Measurements from ENCODE around the gene KCNH1.
"Not testable (repeated sequence)": the region's sequence is repeated elsewhere in the genome, so short reads cannot be mapped to it uniquely, and the experiment has no call there.

KCNH1 gene

DNA sequence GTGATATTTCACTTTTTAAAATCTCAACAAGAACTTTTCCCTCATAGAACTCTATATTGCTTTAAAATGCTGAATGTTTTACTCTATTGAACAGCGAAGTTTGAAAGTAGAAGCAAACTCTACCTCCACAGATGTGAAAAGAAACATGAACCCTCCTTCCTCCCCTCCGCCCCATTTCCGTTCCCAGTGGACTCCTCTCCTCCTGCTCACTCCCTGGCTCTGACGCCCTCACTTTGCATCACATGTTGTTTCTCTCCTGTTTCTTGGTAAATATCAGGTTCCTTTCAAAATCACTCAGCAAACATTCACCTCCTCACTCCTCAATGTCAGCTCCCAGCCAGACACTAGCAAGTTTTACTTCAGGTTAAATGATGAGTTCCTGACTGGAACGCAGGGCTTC, 34.6 kb downstream of the KCNH1 start:
- Histone ChIP-seq H3K27ac (ENCODE audit: low read length) (no peak overlapping the region), H3K4me1 (ENCODE audit: control insufficient read depth in 1 of 2, insufficient read depth in 2 of 2, low read length in 2 of 2) (no peaks in the 10 kb centered on the region), H3K4me3 (ENCODE audit: low read depth in 1 of 2, low read length in 2 of 2) (no peak overlapping the region), H3K27me3 (ENCODE audit: low read depth, low read length) (no peaks in the 10 kb centered on the region), H3K9me3 (ENCODE audit: control insufficient read depth in 1 of 2, low read length in 2 of 2) (no peaks in the 10 kb centered on the region), H3K36me3 (ENCODE audit: control insufficient read depth in 1 of 2, insufficient read depth in 2 of 2, low read length in 2 of 2) (no peaks in the 10 kb centered on the region)

DNA sequence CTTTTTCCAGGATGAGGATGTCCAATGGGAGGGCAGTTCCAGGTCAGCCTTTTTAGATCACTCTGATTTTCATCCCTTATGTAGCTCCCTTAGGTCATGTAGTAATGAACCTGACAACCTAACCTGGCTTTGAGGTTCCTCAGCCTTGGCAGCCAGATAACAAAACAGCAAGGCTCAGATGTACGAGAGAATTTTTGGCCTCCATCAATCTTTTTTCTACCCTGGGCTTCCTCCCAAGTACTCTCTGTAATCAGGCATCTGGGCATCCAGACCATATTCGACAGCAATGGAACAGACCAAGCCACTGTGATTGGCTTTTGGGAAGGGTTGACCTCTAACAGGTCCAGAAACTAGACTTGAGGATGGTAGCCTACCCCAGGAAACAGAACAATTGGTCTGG, 38.6 kb downstream of the KCNH1 start:
- Histone ChIP-seq H3K4me1 (ENCODE audit: control insufficient read depth in 1 of 2, insufficient read depth in 2 of 2, low read length in 2 of 2) (no peaks in the 10 kb centered on the region), H3K4me3 (ENCODE audit: low read depth in 1 of 2, low read length in 2 of 2) (no peak overlapping the region), H3K9me3 (ENCODE audit: control insufficient read depth in 1 of 2, low read length in 2 of 2) (no peaks in the 10 kb centered on the region), H3K27me3 (ENCODE audit: low read depth, low read length) (no peaks in the 10 kb centered on the region), H3K27ac (ENCODE audit: low read length) (no peak overlapping the region), H3K36me3 (ENCODE audit: control insufficient read depth in 1 of 2, insufficient read depth in 2 of 2, low read length in 2 of 2) (no peaks in the 10 kb centered on the region)

DNA sequence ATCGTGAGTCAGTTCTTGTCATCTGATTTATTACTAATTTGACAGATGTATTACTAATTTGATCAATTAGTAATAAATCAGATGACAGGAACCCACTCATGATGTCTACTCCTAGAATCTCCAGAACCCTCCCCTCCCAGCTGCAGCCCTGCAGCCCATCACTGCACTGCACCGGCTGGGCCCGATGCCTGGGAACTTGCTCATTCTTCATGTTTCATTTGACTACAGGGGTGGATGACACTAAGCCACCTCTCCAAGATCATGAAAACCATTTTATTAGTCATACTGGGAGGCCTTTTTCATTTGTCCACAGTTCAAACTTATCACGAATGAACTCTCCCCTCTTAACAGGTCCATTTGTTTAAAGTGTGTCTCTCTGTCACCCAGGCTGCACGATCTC, 41.0 kb downstream of the KCNH1 start:
- Histone ChIP-seq H3K27ac (ENCODE audit: low read length) (no peak overlapping the region), H3K9me3 (ENCODE audit: control insufficient read depth in 1 of 2, low read length in 2 of 2) (no peaks in the 10 kb centered on the region), H3K4me3 (ENCODE audit: low read depth in 1 of 2, low read length in 2 of 2) (no peak overlapping the region), H3K4me1 (ENCODE audit: control insufficient read depth in 1 of 2, insufficient read depth in 2 of 2, low read length in 2 of 2) (no peaks in the 10 kb centered on the region), H3K36me3 (ENCODE audit: control insufficient read depth in 1 of 2, insufficient read depth in 2 of 2, low read length in 2 of 2) (no peaks in the 10 kb centered on the region), H3K27me3 (ENCODE audit: low read depth, low read length) (no peaks in the 10 kb centered on the region)

DNA sequence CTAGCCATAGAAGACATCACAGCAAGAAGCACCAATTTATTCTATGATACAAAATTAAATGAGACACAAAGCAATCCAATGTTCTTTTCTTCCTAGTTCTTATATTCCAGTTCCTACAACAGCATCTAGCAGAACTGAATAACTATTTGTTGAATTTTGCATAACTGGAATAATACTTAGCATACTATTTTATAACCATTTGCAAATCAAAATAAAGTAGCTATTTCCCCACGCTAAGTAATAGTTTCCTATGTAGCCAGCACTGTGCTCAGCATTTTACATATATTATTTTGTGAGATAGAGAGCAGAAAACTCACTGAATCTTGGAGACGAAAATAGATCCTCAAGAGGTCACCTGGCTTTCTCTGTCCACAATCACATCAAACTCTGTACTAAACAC, 42.1 kb downstream of the KCNH1 start:
- Histone ChIP-seq H3K4me3 (ENCODE audit: low read depth in 1 of 2, low read length in 2 of 2) (no peak overlapping the region), H3K36me3 (ENCODE audit: control insufficient read depth in 1 of 2, insufficient read depth in 2 of 2, low read length in 2 of 2) (no peaks in the 10 kb centered on the region), H3K9me3 (ENCODE audit: control insufficient read depth in 1 of 2, low read length in 2 of 2) (no peaks in the 10 kb centered on the region), H3K4me1 (ENCODE audit: control insufficient read depth in 1 of 2, insufficient read depth in 2 of 2, low read length in 2 of 2) (no peaks in the 10 kb centered on the region), H3K27me3 (ENCODE audit: low read depth, low read length) (no peaks in the 10 kb centered on the region), H3K27ac (ENCODE audit: low read length) (no peak overlapping the region)

DNA sequence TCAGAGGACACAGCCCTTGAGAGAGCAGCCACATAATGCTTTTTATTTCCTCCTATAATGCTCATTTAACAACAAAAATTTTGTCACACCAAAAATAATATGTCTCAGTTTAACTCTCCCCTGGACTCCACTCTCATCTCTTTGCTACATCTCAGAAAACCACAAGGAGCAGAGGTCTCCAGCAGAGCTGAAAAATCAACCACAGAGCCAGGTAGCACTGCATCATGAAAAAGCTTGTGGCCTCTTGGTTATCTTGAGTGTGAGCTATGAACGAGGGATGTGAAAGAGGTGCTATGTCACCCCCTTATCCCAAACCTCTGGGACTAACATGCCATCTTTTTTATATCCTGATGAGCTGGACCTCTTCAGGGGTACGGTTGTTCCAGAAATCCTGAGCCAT, 44.4 kb downstream of the KCNH1 start:
- Histone ChIP-seq H3K36me3 (ENCODE audit: control insufficient read depth in 1 of 2, insufficient read depth in 2 of 2, low read length in 2 of 2) (no peaks in the 10 kb centered on the region), H3K27ac (ENCODE audit: low read length) (no peak overlapping the region), H3K4me3 (ENCODE audit: low read depth in 1 of 2, low read length in 2 of 2) (no peak overlapping the region), H3K27me3 (ENCODE audit: low read depth, low read length) (no peaks in the 10 kb centered on the region), H3K4me1 (ENCODE audit: control insufficient read depth in 1 of 2, insufficient read depth in 2 of 2, low read length in 2 of 2) (no peaks in the 10 kb centered on the region), H3K9me3 (ENCODE audit: control insufficient read depth in 1 of 2, low read length in 2 of 2) (no peaks in the 10 kb centered on the region)

DNA sequence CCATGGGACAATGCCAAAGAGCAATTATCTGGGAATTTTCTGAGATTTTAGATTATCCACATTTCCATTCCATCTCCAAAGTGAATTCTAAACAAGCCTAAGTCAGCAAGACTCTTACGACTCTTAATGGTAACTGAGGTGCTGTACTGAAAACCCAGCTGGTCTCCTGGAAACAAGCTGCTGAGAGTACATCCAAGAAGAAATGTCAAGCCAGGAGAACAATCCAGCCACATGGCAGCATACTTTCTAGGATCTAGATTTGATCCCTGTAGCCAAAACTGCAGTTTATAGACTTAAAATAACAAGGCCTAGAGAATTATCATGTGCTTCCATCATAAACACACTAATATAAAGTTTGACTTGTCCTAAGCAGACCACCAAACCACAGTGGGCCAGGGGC, 45.8 kb downstream of the KCNH1 start:
- Histone ChIP-seq H3K27me3 (ENCODE audit: low read depth, low read length) (no peaks in the 10 kb centered on the region), H3K27ac (ENCODE audit: low read length) (no peak overlapping the region), H3K4me3 (ENCODE audit: low read depth in 1 of 2, low read length in 2 of 2) (no peak overlapping the region), H3K36me3 (ENCODE audit: control insufficient read depth in 1 of 2, insufficient read depth in 2 of 2, low read length in 2 of 2) (no peaks in the 10 kb centered on the region), H3K4me1 (ENCODE audit: control insufficient read depth in 1 of 2, insufficient read depth in 2 of 2, low read length in 2 of 2) (no peaks in the 10 kb centered on the region), H3K9me3 (ENCODE audit: control insufficient read depth in 1 of 2, low read length in 2 of 2) (no peaks in the 10 kb centered on the region)

DNA sequence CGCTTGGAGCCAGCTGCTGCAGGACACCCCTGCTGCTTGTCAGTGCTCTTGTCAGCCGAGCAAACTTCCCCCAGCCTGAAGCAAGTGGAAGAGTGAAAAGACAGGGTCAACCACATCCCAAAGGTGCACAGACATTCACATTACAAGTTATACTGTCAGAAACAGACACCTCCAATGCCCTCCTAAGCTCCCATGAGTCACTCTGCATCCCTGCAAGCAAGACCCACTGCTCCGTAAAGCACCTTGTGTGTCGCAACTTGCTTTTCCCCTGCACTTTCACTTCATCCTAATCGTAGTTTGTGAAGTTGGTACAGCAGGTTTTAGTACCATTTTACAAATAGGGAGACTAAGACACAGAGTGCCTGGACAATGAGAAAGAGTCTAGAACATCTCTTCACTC, 51.1 kb downstream of the KCNH1 start:
- Histone ChIP-seq H3K27me3 (ENCODE audit: low read depth, low read length) (no peaks in the 10 kb centered on the region), H3K27ac (ENCODE audit: low read length) (no peak overlapping the region), H3K4me3 (ENCODE audit: low read depth in 1 of 2, low read length in 2 of 2) (no peak overlapping the region), H3K4me1 (ENCODE audit: control insufficient read depth in 1 of 2, insufficient read depth in 2 of 2, low read length in 2 of 2) (no peaks in the 10 kb centered on the region), H3K9me3 (ENCODE audit: control insufficient read depth in 1 of 2, low read length in 2 of 2) (no peaks in the 10 kb centered on the region), H3K36me3 (ENCODE audit: control insufficient read depth in 1 of 2, insufficient read depth in 2 of 2, low read length in 2 of 2) (no peaks in the 10 kb centered on the region)

DNA sequence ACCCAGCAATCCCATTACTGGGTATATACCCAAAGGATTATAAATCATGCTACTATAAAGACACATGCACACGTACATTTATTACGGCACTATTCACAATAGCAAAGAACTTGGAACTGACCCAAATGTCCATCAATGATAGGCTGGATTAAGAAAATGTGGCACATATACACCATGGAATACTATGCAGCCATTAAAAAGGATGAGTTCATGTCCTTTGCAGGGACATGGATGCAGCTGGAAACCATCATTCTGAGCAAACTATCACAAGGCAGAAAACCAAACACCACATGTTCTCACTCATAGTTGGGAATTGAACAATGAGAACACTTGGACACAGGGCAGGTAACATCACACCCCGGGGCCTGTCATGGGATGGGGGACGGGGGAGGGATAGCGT, 52.5 kb downstream of the KCNH1 start:
- H3K4me3 ChIP-seq (ENCODE audit: low read depth in 1 of 2, low read length in 2 of 2); H3K4me1 ChIP-seq (ENCODE audit: control insufficient read depth in 1 of 2, insufficient read depth in 2 of 2, low read length in 2 of 2); H3K9me3 ChIP-seq (ENCODE audit: control insufficient read depth in 1 of 2, low read length in 2 of 2); H3K27ac ChIP-seq (ENCODE audit: low read length); H3K27me3 ChIP-seq (ENCODE audit: low read depth, low read length); H3K36me3 ChIP-seq (ENCODE audit: control insufficient read depth in 1 of 2, insufficient read depth in 2 of 2, low read length in 2 of 2): not testable (repeated sequence)

DNA sequence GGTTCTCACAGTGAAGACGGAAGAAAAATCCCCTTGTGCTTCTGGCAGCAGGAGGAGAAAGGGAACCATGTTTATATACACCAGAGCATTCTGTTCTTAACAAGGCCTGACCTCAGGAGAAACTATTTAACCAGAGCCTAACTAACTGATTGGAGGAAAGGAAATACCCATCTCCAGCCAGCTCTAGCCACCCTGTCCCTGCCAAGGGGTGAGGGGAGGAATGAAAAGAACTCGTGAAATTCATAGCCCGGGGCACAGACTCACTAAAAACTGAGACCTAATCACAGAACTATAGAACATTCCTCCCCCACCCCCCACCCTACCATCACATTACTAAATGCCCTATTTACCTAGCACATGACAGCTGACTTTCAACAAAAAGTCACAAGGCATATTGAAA, 65.0 kb downstream of the KCNH1 start:
- H3K4me3 ChIP-seq (ENCODE audit: low read depth in 1 of 2, low read length in 2 of 2): no peak overlapping the region
- H3K4me1 ChIP-seq (ENCODE audit: control insufficient read depth in 1 of 2, insufficient read depth in 2 of 2, low read length in 2 of 2): no peaks in the 10 kb centered on the region
- no peaks in the 10 kb centered on the region for H3K9me3 ChIP-seq (ENCODE audit: control insufficient read depth in 1 of 2, low read length in 2 of 2)
- H3K36me3 ChIP-seq (ENCODE audit: control insufficient read depth in 1 of 2, insufficient read depth in 2 of 2, low read length in 2 of 2): no peaks in the 10 kb centered on the region
- no peaks in the 10 kb centered on the region for H3K27me3 ChIP-seq (ENCODE audit: low read depth, low read length)
- H3K27ac ChIP-seq (ENCODE audit: low read length): no peak overlapping the region

DNA sequence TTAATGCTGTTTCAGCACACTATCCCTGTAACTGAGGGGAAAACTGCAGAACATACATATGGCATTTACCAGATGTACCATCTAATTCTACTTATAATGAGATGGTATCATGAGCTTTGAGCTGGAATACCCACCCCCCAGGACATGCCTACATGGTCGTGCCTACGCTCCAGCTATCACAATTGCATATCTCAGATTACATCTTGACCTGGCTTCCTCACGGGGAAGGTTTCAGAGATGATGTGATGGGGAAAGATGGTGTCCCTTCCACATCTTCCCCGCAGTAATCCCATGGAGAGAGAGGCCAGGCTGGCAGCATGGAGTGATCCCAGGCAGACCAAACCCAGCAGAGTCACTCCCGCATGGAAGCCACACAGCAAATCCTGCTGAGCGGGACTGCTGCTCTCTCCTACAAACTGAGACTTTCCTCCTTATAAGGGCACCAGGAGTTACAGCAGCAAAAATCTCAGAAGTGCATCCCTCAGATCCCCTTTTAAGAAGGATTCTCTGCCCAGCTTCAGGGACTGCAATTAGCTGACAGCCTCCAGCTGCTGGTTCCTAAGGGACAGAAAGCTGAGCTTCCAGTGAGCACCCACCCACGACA, 67.1 kb downstream of the KCNH1 start:
- no peaks in the 10 kb centered on the region for H3K36me3 ChIP-seq (ENCODE audit: control insufficient read depth in 1 of 2, insufficient read depth in 2 of 2, low read length in 2 of 2)

DNA sequence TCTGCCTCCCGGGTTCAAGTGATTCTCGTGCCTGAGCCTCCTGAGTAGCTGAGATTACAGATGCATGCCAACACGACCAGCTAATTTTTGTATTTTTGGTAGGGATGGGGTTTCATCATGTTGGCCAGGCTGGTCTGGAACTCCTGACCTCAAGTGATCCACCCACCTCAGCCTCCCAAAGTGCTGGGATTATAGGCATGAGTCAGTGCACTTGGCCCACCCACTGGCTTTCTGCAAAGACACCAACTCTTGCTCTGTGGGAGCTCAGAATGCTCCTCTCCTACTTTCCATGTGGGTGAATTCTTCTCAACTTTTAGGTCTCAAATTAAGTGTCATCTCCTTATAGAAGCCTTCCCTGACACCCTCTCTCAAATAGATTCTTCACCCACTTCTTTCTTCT, 92.1 kb downstream of the KCNH1 start:
- not testable (repeated sequence) for H3K4me3 ChIP-seq (ENCODE audit: low read depth in 1 of 2, low read length in 2 of 2); H3K27ac ChIP-seq (ENCODE audit: low read length); H3K9me3 ChIP-seq (ENCODE audit: control insufficient read depth in 1 of 2, low read length in 2 of 2); H3K36me3 ChIP-seq (ENCODE audit: control insufficient read depth in 1 of 2, insufficient read depth in 2 of 2, low read length in 2 of 2); H3K4me1 ChIP-seq (ENCODE audit: control insufficient read depth in 1 of 2, insufficient read depth in 2 of 2, low read length in 2 of 2); H3K27me3 ChIP-seq (ENCODE audit: low read depth, low read length)

More for the DNA sequence above, 67.1 kb downstream of the KCNH1 start:
- Histone ChIP-seq H3K4me1 (ENCODE audit: control insufficient read depth in 1 of 2, insufficient read depth in 2 of 2, low read length in 2 of 2) (no peaks in the 10 kb centered on the region), H3K9me3 (ENCODE audit: control insufficient read depth in 1 of 2, low read length in 2 of 2) (peaks cover 0 to 9% of the 10 kb centered on the region in 2 donors), H3K4me3 (ENCODE audit: low read depth in 1 of 2, low read length in 2 of 2) (no peak overlapping the region), H3K27me3 (ENCODE audit: low read depth, low read length) (no peaks in the 10 kb centered on the region), H3K27ac (ENCODE audit: low read length) (no peak overlapping the region)

DNA sequence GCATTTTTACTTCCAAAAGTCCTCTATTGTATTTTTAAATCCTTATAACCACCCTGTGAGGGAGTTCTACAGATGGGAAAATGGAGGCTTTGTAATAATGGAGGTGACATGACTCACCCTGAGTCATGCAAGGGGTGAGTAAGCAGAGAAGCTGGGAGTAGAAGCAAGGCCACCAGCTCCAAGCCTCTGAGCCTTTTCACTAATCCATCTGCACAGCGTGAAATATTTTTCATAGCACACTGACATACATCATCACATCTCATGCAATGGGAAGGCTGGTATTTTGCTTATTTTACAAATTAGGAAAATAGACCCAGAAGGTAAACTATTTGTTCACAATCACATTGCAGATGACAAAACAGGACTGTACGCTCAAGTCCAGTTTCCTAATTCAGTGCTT, 96.9 kb downstream of the KCNH1 start:
- Histone ChIP-seq H3K36me3 (ENCODE audit: control insufficient read depth in 1 of 2, insufficient read depth in 2 of 2, low read length in 2 of 2) (no peaks in the 10 kb centered on the region), H3K4me3 (ENCODE audit: low read depth in 1 of 2, low read length in 2 of 2) (no peak overlapping the region), H3K27ac (ENCODE audit: low read length) (no peak overlapping the region), H3K9me3 (ENCODE audit: control insufficient read depth in 1 of 2, low read length in 2 of 2) (no peaks in the 10 kb centered on the region), H3K27me3 (ENCODE audit: low read depth, low read length) (no peaks in the 10 kb centered on the region), H3K4me1 (ENCODE audit: control insufficient read depth in 1 of 2, insufficient read depth in 2 of 2, low read length in 2 of 2) (no peaks in the 10 kb centered on the region)

All from muscle layer of duodenum (tissue), 2 donors.